Middle frontal gyrus (tissue), 1 donor: ENCODE data around the gene OR10H1.
"Not testable (repeated sequence)": the region's sequence is repeated elsewhere in the genome, so short reads cannot be mapped to it uniquely, and the experiment has no call there.

Source experiments
- DNase-seq: peaks from one replicate; pipeline ENCODE4 v3.0.0-alpha.2; 2015; ENCODE audit warnings: low spot score; ENCODE audit errors: extremely low spot score

The OR10H1 gene

DNA sequence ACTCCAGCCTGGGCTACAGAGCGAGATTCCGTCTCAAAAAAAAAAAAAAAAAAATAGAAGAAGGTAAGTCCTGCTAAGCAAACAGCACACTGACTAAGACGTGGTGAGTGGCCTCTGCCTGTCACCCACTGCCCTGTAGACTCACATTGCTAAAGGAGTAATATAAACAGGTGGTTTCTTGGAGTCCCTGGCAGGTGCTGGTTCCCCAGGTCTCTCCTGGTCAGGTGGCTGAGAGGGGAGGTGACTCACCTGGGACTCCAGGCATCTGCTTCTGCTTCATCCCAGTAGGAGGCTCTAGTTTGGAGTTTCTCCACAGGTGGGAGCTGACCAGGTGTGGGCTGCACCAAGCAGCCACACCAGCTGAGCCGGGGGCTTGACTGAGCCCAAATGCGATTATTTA, at the start of gene OR10H1:
Gene OR10H1 (minus strand): TSS at position 359 of the 400 bp plus-strand sequence. CDS start 7,627 bp downstream, outside the sequence.
- DNase-seq = no peak

DNA sequence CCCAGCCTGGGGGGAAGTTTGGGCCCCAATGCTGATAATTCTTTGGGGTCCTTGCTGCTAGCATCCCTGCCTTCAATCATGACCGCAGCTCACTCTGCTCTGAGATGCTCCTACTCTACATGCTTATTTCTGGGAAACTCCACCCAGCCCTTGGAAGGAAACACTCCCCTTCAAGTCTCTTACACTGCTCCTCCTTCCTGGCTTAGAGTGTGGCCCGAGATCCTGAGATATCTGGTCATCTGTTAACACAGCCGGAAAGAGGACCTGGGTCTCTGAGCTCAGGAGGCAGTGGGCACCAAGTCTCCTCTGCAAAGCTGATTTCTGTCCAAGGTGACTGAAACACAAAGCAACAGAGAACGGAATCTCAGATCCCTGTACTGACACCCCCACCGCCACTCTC, 49.4 kb upstream of the OR10H1 start:
- no peak for DNase-seq

GRCh38 chr19:15863272-15863671, 47.8 kb upstream of the OR10H1 start:
- DNase-seq = no peak

DNA sequence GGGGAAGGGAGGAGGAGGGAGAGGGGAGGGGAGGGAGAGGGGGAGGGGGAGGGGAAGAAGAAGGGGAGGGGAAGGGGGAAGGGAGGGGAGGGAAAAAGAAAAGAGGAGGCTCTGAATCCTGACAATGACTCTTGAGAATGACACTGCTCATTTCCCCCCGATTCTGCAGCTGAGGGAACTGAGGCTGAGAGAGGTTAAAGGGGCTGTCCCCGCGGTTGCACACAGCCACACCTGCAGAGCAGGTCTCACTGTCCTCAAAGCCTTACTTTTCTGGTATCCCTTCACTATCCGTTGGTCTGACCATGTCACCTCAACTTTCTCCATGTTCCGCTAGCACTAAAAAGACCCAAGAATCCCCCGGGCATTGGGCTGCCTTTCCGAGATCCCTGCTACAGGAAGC, 47.0 kb upstream of the OR10H1 start:
- no peak for DNase-seq

DNA sequence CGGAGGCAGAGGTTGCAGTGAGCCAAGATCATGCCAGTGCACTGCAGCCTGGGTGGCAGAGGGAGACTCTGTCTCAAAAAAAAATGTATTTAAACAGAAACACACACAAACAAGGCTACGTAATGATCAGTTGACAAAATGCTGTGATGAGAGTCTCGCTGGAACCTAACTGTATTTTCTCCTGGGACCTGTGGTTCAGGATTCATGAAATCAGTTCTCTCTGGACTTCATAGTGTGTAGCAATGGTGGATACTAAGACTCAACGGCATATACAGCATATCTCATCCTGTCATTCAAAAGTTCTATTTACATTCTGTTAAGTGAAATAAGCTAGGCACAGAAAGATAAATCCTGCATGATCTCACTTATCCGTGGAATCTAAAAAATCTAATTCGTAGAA, 45.1 kb upstream of the OR10H1 start:
- no peak for DNase-seq

DNA sequence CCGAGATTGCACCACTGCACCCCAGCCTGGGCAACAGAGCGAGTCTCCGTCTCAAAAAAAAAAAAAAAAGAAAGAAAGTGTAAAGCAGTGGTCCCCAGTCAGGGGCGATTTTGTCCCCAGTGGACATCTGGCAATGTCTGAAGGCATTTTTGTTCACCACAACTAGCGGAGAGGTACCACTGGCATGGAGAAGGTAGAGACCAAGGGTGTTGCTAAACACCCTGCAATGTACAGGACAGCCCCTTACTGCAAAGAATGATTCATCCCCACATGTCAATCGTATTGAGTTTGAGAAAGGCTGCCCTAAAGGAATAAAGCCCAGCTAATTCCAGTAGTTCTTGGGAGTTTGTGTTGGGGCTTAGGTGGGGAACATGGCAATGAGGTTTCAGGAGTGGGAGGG, 43.7 kb upstream of the OR10H1 start:
- DNase-seq = no peak

DNA sequence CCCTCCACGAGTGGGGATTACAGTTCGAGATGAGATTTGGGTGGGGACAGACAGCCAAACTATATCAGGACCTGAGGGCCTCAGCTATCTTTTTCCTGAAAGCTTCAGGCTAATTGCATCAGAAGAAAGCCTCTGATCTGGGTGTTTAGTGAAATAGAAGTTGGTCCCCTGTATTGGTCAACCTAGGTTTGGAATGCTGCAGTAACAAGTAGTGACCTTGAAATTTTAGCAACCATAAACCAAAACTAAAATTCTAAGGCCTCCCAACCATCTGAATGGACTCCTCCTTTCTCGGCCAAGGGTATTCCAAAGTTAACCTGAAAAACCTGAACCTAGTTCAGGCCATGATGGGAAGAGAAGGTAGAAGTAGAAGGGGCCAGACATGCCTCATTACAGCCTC, 34.9 kb upstream of the OR10H1 start:
- DNase-seq = no peak

- no peak for DNase-seq
Observed at GRCh38 chr19:15846923-15847322, 31.5 kb upstream of the OR10H1 start.

- not testable (repeated sequence) for DNase-seq
Observed at GRCh38 chr19:15843894-15844222, 28.4 kb upstream of the OR10H1 start.

- no peak for DNase-seq
Observed at GRCh38 chr19:15843203-15843893, 27.9 kb upstream of the OR10H1 start.

- DNase-seq = no peak
Observed at GRCh38 chr19:15841875-15842569, 26.6 kb upstream of the OR10H1 start.

DNA sequence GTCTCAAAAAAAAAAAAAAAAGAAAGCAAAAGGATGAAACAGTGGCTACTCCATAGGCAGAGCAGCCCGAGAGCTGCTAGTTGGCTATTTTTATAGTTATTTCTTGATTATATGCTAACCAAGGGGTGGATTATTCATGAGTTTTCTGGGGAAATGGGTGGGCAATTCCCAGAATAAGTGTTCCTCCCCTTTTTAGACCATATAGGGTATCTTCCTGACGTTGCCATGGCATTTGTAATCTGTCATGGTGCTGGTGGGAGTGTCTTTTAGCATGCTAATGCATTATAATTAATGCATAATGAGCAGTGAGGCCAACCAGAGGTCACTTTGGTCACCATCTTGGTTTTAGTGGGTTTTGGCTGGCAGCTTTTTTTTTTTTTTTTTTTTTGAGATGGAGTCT, 25.4 kb upstream of the OR10H1 start:
- no peak for DNase-seq

DNA sequence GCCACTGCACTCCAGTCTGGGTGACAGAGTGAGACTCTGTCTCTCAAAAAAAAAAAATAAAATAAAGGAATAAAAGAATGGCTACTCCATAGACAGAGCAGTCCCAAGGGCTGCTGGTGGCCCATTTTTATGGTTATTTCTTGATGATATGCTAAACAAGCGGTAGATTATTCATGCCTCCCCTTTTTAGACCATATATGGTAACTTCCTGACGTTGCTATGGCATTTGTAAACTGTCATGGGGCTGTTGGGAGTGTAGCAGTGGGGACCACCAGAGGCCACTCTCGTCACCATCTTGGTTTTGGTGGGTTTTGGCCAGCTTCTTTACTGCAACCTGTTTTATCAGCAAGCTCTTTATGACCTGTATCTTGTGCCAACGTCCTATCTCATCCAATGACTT, 24.4 kb upstream of the OR10H1 start:
- DNase-seq = not testable (repeated sequence)

- no peak for DNase-seq
Observed at GRCh38 chr19:15838351-15838750, 22.9 kb upstream of the OR10H1 start.

GRCh38 chr19:15837221-15837731, 21.8 kb upstream of the OR10H1 start:
- no peak for DNase-seq

DNA sequence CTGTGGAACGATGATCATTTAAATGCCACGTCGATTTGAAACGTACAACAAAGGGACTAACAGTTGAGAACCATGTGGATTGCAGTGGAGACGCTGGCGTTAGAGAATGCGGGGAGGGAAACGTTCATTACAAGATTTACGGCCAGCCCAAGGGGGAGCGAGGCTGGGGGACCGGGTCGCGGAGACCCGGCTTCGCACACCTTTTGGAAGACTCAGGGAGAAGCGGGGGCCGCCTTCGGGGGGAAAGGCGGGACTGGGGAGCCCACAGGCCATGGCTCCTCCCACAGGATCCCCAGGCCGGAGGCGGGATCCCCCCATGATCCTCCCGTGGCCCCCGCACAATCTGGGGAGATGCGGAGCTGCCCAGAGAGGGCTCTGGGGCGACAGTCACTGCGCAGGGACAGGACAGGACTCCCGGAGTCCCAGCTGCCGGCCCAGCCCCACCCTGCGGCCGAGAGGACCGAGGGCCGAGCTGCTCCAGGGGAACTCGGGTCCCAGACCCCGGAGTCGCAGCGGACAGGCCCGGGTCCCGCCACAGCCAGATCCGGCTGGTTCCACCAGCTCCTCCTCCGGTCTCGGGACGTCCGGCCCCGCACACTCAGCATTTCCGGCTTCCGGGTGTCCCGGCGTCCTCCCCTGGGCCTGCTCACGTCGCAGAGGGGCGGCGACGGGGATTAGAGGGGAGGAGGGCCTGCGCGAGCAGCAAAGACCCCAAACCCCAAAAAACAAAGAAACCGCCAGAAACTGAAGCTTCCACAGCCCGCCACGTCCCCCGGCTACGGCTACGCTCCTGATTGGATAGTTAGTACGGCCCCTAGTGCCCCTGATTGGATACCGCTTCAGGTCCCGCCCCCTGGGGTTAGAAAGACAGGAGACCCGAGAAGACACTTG, 21.1 kb upstream of the OR10H1 start:
- peak; percentile 95 for DNase-seq

DNA sequence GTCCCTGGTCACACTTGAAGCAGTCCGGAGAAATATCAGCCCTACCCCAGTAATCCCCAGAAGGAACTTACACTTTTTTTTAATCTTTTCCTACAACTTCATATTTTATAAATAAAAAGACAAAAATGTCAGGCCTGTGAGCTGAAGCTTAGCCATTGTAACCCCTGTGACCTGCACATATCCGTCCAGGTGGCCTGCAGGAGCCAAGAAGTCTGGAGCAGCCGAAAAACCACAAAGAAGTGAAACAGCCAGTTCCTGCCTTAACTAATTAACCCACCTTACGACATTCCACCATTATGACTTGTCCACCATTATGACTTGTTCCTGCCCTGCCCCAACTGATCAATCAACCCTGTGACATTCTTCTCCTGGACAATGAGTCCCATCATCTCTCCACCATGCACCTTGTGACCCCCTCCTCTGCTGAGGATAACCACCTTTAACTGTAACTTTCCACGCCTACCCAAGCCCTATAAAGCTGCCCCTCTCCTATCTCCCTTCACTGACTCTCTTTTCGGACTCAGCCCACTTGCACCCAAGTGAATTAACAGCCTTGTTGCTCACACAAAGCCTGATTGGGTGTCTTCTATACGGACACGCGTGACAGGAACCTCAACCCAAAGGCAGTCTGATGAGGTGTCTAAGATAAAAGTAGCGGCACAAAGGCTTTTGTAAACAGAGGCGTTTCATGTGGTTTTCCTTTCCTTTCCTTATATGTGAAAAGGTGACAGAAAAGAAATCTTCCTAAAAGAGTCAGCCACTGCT, 20.3 kb upstream of the OR10H1 start:
- not testable (repeated sequence) for DNase-seq

- DNase-seq = not testable (repeated sequence)
Observed at GRCh38 chr19:15834232-15834631, 18.8 kb upstream of the OR10H1 start.

DNA sequence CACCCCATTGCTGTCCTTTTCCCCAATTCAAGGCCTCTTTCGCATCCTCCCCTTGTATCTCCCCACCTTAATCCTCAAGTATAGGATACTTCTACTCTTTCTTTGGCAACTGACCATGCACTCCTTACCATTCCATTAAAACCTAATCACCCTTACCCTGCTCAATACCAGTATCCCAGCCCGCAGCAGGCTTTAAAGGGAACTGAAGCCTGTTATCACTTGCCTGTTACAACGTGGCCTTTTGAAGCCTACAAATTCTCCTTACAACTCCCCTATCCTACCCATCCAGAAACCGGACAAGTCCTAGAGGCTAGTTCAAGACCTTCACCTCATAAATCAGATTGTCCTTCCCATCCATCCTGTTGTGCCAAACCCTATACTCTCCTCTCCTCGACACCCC, 16.2 kb upstream of the OR10H1 start:
- no peak for DNase-seq

DNA sequence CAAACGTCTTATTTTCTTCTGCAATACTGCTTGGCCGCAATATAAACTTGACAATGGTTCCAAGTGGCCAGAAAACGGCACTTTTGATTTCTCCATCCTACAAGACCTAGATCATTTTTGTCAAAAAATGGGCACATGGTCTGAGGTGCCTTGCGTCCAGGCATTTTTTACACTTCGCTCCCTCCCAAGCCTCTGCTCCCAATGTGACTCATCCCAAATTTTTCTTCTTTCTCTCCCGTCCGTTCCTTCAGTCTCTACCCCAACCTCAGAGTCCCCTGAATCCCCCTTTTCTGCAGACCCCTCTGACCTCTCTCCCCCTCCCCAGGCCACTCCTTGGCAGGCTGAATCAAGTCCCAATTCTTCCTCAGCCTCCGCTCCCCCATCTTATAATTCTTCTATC, 14.3 kb upstream of the OR10H1 start:
- no peak for DNase-seq

DNA sequence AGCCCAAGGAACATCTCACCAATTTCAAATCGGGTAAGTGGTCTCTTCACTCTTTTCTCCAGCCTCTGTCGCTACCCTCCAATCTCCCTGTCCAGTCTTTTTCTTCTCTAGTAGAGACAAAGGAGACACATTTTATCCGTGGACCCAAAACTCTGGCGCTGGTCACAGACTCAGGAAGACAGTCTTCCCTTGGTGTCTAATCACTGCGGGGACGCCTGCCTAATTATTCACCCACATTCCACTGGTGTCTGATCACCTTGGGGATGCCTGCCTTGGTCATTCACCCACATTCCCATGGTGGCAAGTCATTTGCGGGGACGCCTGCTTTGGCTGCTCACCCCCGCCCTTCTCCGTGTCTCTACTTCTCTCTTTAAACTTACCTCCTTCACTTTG, 13.8 kb upstream of the OR10H1 start:
- no peak for DNase-seq
